HCEC 1CT (cell line): ENCODE measurements around the gene SLC13A2.

ENCODE experiments used
- DNase-seq: peaks from one replicate; pipeline ENCODE4 v3.0.0-alpha.2; 2017

Gene SLC13A2

GRCh38 chr17:28471531-28472342 is 1.7 kb upstream of the SLC13A2 start:
- DNase-seq, result no peak

GRCh38 chr17:28472871-28473497 is 460 bp upstream of the SLC13A2 start:
- DNase-seq, result no peak

- DNase-seq, result no peak
Observed at GRCh38 chr17:28474111-28474531, 677 bp downstream of the SLC13A2 start.

- DNase-seq, result no peak
Observed at GRCh38 chr17:28475151-28475900, 1.9 kb downstream of the SLC13A2 start.

- no peak for DNase-seq
Observed at GRCh38 chr17:28476076-28476865, 2.8 kb downstream of the SLC13A2 start.

GRCh38 chr17:28477928-28478327 is 4.5 kb downstream of the SLC13A2 start:
- no peak for DNase-seq

- peak; percentile 8 for DNase-seq
Observed at GRCh38 chr17:28478712-28479615, 5.5 kb downstream of the SLC13A2 start.

GRCh38 chr17:28480278-28480677 is 6.8 kb downstream of the SLC13A2 start:
- DNase-seq, result no peak

- DNase-seq, result no peak
Observed at GRCh38 chr17:28480799-28481571, 7.5 kb downstream of the SLC13A2 start.

- no peak for DNase-seq
Observed at GRCh38 chr17:28482551-28483199, 9.2 kb downstream of the SLC13A2 start.

GRCh38 chr17:28484296-28484695 is 10.9 kb downstream of the SLC13A2 start:
- no peak for DNase-seq

GRCh38 chr17:28485049-28485448 is 11.6 kb downstream of the SLC13A2 start:
- no peak for DNase-seq

- DNase-seq, result no peak
Observed at GRCh38 chr17:28487881-28488532, 14.6 kb downstream of the SLC13A2 start.

- no peak for DNase-seq
Observed at GRCh38 chr17:28488533-28489276, 15.3 kb downstream of the SLC13A2 start.

- no peak for DNase-seq
Observed at GRCh38 chr17:28491286-28491685, 17.8 kb downstream of the SLC13A2 start.

- DNase-seq, result no peak
Observed at GRCh38 chr17:28491860-28492259, 18.4 kb downstream of the SLC13A2 start.

- no peak for DNase-seq
Observed at GRCh38 chr17:28492352-28493310, 19.2 kb downstream of the SLC13A2 start.

- DNase-seq, result peak; percentile 80
Observed at GRCh38 chr17:28493460-28493859, 20.0 kb downstream of the SLC13A2 start.
